NCI-H2107 (cell line): ENCODE data around the gene NT5DC3.
"Not testable (repeated sequence)": the region's sequence is repeated elsewhere in the genome, so short reads cannot be mapped to it uniquely, and the experiment has no call there.

Experiments
- DNase-seq: peaks from one replicate; lab custom pipeline; 2025; lab: John Stamatoyannopoulos, UW

Gene NT5DC3

DNA sequence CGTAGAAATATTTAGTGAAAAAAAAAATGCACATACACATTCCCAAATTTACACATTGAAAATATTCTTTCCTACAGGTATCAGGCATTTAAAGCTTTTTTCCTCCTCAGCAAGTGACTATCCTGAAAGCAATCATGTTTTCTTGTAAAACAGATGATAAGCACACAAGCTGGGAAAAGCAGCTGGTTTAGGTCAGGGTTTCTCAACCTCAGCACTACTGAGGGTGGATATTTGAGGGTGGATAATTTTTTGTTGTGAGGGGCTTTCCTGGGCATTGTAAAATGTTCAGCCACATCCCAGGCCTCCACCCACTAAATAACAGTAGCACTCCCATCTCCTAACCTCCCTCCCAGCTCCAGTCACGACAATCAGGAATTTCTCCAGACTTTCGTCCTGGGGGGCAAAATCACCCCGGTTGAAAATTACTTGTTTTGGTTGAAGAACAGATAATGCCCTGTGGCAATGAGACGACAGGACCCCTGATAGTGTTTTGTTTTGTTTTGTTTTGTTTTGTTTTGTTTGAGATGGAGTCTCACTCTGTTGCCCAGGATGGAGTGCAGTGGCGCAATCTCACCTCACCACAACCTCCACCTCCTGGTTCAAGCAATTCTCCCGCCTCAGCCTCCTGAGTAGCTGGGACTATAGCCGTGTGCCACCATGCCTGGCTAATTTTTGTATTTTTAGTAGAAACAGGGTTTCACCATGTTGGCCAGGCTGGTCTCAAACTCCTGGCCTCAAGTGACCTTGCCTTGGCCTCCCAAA is 15.0 kb upstream of the NT5DC3 start:
- DNase-seq = no peak

- DNase-seq = no peak
Observed at GRCh38 chr12:103855036-103855712, 14.1 kb upstream of the NT5DC3 start.

GRCh38 chr12:103854372-103854973 is 13.4 kb upstream of the NT5DC3 start:
- no peak for DNase-seq

DNA sequence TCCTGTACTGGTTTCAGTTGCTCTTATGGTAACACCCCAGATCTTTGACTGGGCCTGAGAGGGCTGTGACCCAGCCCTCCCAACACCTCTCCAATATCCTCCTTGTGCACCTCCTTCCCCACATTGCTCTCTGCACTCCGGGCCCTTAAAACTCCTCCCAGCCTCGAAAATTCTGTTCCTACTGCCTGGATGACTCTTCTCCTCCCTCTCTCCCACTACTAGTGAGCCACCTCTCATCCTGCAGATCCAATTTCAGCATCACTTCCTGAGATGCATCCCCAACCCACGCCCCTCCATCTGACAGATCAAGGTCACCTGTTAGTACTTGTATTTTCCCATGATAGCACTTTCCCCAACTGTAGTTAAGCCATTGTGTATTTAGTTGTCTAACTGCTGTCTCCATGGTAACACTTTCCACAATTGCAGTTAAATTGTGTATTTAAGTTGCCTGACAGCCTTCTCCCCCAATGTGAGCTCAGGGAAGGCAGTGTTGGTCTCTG is 11.5 kb upstream of the NT5DC3 start:
- DNase-seq = peak; percentile 49

GRCh38 chr12:103851127-103851526 is 10.1 kb upstream of the NT5DC3 start:
- no peak for DNase-seq

- DNase-seq = no peak
Observed at GRCh38 chr12:103850429-103850828, 9.4 kb upstream of the NT5DC3 start.

DNA sequence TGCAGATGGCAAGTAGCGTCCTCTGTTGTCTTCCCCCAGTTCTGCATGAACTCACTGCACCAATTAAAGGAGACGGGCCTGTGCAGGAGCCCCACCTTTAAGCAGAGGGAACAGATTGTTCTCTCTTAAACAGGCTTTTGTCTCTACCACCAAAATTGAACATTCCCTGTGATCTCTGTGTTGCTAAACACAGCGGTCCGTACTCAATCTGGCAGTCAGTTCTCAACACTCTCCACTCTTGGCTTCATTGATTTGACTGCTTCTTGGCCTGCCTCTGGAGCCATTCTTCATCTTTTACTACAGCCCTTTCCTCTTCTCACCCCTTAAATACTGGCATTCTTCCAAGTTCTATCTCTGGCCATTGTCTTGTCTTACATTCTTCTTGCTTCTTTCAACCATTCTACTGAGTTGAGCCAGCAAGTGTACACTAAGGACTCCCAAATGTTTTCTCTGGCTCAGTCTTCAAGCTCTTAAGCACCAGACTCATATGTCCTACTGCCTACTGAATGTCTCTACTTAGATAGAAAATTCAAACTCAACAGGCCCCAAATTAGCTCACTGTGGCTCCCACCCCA is 8.0 kb upstream of the NT5DC3 start:
- no peak for DNase-seq

DNA sequence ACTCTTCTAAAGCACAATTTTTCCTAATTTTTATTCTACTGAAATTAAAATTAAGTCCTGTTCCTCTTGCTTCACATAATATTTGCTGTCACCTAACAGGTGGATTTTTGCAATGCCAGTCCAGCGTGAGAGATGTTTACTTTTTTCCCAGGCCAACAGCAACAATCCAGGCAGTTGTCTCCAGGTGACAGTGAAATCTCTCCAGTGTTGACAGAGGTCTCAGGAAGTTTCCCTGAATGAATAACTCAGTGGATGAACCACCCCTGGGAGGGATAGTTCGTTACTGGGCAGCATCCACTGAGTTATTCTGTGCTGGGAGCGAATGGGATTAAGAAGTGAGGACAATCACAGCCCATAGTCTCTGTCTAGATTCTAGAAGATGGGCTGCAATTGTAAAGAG is 7.1 kb upstream of the NT5DC3 start:
- no peak for DNase-seq

DNA sequence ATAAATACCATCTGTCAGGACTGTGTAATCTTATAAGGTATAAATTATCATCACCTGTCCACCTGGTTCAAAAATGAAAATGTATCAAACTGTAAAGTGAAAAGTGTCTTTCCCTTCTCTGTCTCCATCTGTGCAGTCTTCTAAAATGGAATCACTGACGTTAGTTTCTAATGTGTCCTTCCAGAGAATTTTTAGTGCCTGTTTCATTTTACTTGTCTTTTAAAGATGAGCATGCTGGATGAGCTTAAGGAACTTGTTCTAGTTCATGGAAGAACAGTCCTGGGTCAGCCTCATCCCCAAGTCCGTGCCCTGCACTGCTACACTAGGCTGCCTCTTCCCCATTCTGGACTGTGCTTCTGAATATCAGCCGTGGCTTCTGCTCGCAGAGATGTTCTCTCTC is 5.4 kb upstream of the NT5DC3 start:
- DNase-seq = no peak

GRCh38 chr12:103844305-103844704 is 3.3 kb upstream of the NT5DC3 start:
- DNase-seq = no peak

- DNase-seq = no peak
Observed at GRCh38 chr12:103841690-103842584, 903 bp upstream of the NT5DC3 start.

DNA sequence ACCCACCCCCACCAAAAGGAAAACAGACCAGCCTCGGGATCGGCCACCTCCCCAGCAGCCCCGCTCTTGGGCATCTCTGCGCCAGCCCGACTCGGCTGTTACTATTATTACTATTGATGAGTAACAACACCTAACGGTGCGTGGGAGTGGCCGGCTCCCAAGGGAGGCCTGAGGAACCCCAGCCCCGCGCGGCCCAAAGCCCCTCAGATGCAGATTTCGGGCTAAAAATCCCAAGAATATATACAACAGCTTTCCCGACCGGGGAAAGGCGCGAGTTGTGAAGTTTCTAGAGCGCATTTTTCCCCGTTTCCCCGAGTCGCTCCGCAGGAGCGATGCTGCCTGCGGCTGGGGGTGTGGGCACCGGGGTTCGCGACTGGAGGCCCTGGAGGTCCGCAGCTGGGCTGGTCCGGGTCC is 565 bp downstream of the NT5DC3 start:
- no peak for DNase-seq

DNA sequence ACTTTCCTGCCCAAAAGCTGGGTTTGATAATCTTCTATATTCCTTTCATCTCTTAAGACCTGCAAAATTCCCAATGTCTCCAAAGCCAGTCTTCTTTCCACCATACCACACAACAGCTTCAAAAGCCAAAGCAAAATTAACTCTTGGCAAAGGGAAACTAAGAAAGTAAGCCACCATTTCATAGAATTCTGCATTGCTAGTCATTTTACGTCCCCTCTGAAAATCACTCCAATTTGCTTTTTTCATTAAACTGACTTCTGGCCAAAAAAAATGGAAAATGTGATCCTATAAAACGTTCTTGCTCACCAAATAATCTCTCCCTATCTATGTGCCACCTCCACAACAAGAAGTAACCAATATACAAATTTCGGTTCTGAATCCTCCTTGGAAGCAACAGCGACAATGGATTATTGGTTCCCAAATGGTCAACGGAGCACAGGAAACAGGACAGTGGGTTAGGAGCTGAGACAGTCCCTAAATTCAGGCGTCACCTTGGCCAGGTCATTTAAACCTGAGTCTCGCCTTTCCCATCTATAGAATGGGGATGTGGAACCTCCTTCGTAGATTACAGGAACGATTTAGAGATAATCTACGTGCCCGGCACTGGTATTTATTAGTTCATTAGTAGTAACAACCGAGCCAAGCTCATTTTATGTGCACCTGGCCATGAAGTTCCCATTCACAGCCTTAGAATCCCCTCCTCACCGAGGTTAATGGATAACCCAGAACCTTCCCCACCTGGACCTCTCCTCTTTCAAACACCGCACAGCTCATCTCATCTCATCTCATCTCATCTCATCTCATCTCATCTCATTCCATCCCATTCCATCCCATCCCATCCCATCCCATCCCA is 1.2 kb downstream of the NT5DC3 start:
- no peak for DNase-seq

- no peak for DNase-seq
Observed at GRCh38 chr12:103839103-103839502, 1.9 kb downstream of the NT5DC3 start.

DNA sequence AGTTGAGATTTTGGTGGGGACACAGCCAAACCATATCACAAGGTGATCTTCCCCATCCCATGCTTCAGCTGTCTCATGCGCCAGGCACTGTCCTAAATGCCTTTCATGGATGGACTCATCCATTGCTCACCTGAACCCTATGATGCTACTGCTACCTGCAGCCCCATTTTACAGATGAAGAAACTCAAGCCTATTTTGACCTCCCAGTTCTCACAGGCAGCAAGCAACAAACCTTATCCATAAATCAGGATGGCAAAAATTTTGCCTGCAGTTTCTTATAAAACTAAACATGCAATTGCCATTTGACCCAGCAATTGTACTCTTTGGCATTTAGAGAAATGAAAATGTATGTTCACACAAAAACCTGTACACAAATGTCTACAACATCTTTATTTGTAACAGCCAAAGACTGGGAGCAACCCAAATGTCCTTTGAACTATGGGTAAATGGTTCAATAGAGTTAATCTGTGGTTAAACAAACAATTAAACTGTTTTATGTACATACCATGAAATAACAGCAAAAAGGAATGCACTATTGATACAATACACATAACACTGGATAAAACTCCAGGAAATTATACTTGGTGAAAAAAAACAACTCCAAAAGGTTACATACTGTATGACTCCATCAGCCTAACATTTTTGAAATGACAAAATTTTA is 2.6 kb downstream of the NT5DC3 start:
- no peak for DNase-seq

DNA sequence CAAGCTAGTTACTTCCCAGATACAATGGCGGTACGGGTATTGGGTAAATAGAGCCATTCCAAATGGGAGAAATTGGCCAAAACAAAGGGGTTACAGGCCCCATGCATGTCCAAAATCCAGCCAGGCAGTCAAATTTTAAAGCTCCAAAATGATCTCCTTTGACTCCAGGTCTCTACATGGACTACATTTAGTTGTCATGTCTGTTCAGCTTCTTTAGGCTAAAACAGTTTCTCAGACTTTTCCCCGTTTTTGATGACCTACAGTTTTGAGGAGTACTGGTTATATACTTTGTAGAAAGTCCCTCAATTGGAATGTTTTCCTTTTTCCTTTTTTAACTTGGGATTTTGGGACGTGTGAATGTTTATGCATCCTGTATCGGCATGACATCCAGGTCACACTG is 4.7 kb downstream of the NT5DC3 start:
- no peak for DNase-seq

GRCh38 chr12:103835747-103836335 is 5.2 kb downstream of the NT5DC3 start:
- not testable (repeated sequence) for DNase-seq

DNA sequence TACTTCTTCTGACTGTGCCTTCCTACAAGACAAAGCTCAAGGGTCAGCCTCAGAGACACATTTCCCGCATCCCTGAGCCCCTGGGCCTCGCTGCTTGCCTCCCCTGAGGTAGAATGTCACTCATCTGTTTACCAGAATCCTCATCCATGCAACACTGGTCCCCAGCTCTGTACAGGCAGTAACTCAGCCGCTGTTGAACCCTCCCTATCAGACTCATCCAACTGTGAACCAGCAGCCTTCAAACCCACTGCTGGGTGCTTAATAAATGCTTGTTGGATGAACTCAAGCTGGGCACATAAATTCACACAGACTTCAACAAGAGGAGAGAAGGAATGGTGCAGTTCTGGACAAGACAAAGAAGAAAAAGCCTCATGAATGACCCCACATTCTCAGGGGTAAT is 6.1 kb downstream of the NT5DC3 start:
- no peak for DNase-seq

GRCh38 chr12:103833891-103834290 is 7.1 kb downstream of the NT5DC3 start:
- DNase-seq = no peak
